Measurements from ENCODE around the gene FGGY. TPM values are rescaled to one million over a fixed set of nuclear protein-coding genes. Genes with fewer than 3 reads are reported as not detected.
"Not testable (repeated sequence)": the region's sequence is repeated elsewhere in the genome, so short reads cannot be mapped to it uniquely, and the experiment has no call there.

FGGY gene
- total RNA-seq, 4 donors from 2014 or later, result 24.9 to 35.9 (median 30.5) TPM

DNA sequence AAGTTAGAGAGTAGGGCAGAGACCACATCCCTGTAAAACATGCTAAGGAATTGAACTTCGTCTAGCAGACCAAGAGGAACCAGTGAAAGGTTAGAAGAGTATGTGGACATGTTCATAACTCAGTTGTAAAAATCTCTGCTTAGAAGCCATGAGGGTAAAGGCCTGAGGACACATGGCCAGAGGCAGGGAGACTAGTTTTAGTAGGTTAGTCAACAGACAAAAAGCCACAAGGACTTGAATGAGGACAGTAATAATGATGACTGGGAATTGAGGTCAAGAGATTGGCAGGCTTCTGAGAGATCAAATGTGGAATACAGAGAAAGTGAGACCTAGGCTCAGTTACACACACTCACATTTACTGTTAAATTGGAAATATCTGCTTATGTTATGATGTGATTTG lies 312.4 kb downstream of the FGGY start:
- Histone ChIP-seq H3K9me3 (no peaks in the 10 kb centered on the region), H3K36me3 (no peaks in the 10 kb centered on the region), H3K4me1 (peaks cover 22 to 27% of the 10 kb centered on the region in 2 donors), H3K4me3 (no peak overlapping the region), H3K27ac (peak overlapping the region; percentile 51 to 79 (median 76)), H3K27me3 (no peaks in the 10 kb centered on the region)
- in situ Hi-C loops (cut with MboI; ENCODE audit: low sequenced_read_pairs in 4 of 4) (loop anchor here in 1 of 4 donors (10.0 kb wide), 1 partner anchor 76 kb away; no protein-coding TSS in a partner anchor), intact Hi-C loops (cut with DNase I; ENCODE audit: low total_unique reads) (no loop called here)
- peak in 1 of 2 donors; percentile 45 for DNase-seq
- TF ChIP-seq, protein P1, sequence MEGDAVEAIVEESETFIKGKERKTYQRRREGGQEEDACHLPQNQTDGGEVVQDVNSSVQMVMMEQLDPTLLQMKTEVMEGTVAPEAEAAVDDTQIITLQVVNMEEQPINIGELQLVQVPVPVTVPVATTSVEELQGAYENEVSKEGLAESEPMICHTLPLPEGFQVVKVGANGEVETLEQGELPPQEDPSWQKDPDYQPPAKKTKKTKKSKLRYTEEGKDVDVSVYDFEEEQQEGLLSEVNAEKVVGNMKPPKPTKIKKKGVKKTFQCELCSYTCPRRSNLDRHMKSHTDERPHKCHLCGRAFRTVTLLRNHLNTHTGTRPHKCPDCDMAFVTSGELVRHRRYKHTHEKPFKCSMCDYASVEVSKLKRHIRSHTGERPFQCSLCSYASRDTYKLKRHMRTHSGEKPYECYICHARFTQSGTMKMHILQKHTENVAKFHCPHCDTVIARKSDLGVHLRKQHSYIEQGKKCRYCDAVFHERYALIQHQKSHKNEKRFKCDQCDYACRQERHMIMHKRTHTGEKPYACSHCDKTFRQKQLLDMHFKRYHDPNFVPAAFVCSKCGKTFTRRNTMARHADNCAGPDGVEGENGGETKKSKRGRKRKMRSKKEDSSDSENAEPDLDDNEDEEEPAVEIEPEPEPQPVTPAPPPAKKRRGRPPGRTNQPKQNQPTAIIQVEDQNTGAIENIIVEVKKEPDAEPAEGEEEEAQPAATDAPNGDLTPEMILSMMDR (IDR thresholded peaks at IDR 0.05 in 4 of 5, conservative IDR thresholded peaks at IDR 0.05 in 1 of 5), result no peak
- no peak for TF ChIP-seq POLR2A (IDR thresholded peaks at IDR 0.05)
- ATAC-seq, result peak; percentile 89 to 99

DNA sequence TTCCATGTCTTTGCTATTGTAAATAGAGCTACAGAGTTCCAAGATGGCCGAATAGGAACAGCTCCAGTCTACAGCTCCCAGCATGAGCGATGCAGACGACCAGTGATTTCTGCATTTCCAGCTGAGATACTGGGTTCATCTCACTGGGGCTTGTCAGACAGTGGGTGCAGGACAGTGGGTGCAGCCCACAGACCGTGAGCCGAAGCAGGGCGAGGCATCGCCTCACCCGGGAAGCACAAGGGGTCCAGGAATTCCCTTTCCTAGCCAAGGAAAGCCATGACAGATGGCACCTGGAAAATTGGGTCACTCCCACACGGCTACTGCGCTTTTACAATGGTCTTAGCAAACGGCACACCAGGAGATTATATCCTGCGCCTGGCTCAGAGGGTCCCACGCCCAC lies 313.6 kb downstream of the FGGY start:
- in situ Hi-C loops (cut with MboI; ENCODE audit: low sequenced_read_pairs in 4 of 4); H3K27me3 ChIP-seq; DNase-seq; intact Hi-C loops (cut with DNase I; ENCODE audit: low total_unique reads); H3K36me3 ChIP-seq; H3K4me3 ChIP-seq; H3K9me3 ChIP-seq; ATAC-seq; H3K27ac ChIP-seq: not testable (repeated sequence)
- peaks cover 21 to 22% of the 10 kb centered on the region in 2 donors for H3K4me1 ChIP-seq

DNA sequence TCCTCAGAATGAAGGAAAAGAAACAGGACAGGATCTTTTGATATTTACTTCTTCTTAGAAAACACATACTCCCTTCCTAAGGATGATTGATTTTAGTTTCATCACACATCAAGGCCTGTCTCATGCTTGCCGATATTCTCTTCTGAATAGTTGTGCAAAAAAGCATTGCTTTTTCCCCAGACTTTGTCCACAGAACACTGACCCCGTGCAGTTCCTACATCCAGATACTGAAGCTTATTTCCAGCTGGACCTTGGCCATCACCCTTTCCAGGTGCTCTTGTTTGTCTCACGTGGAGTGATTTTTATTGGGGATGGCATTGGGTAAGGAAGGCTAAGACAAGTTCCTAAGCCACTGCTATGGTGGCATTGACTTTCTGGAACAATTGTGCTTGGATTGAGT lies 320.5 kb downstream of the FGGY start:
- TF ChIP-seq, protein P1 (IDR thresholded peaks at IDR 0.05 in 4 of 5, conservative IDR thresholded peaks at IDR 0.05 in 1 of 5), result no peak
- TF ChIP-seq POLR2A (IDR thresholded peaks at IDR 0.05), result no peak
- H3K9me3 ChIP-seq, result no peaks in the 10 kb centered on the region
- in situ Hi-C loops (cut with MboI; ENCODE audit: low sequenced_read_pairs in 4 of 4) (no loop called here), intact Hi-C loops (cut with DNase I; ENCODE audit: low total_unique reads) (no loop called here)
- H3K4me1 ChIP-seq, result no peaks in the 10 kb centered on the region
- DNase-seq (no peak), ATAC-seq (no peak)
- no peak overlapping the region for H3K4me3 ChIP-seq
- H3K36me3 ChIP-seq, result no peaks in the 10 kb centered on the region
- no peak overlapping the region for H3K27ac ChIP-seq
- H3K27me3 ChIP-seq, result no peaks in the 10 kb centered on the region

DNA sequence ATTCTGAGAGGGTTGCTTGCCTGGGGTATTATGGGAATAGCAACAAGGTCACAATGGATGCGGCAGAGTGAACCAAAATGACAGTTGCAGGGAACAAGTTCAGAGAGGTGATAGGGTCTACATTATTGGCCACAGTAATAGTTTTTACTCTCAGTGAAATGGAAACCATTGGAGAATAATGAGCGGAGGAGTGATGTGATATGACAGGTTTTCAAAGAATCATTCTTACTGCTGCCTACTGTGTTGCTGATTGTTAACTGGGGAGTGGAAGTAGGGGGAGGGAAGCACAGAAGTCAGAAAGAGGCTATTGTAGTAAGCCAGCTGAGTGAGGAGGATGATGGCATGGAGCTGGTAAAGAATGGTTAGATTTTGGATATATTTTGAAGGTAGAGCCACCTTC lies 322.7 kb downstream of the FGGY start:
- intact Hi-C loops (cut with DNase I; ENCODE audit: low total_unique reads) (no loop called here), in situ Hi-C loops (cut with MboI; ENCODE audit: low sequenced_read_pairs in 4 of 4) (no loop called here)
- no peaks in the 10 kb centered on the region for H3K27me3 ChIP-seq
- DNase-seq, result no peak
- H3K4me1 ChIP-seq, result no peaks in the 10 kb centered on the region
- no peak for TF ChIP-seq POLR2A (IDR thresholded peaks at IDR 0.05)
- TF ChIP-seq, protein P1 (IDR thresholded peaks at IDR 0.05 in 4 of 5, conservative IDR thresholded peaks at IDR 0.05 in 1 of 5), result no peak
- ATAC-seq, result no peak
- no peaks in the 10 kb centered on the region for H3K9me3 ChIP-seq
- no peaks in the 10 kb centered on the region for H3K36me3 ChIP-seq
- no peak overlapping the region for H3K27ac ChIP-seq
- H3K4me3 ChIP-seq, result no peak overlapping the region

DNA sequence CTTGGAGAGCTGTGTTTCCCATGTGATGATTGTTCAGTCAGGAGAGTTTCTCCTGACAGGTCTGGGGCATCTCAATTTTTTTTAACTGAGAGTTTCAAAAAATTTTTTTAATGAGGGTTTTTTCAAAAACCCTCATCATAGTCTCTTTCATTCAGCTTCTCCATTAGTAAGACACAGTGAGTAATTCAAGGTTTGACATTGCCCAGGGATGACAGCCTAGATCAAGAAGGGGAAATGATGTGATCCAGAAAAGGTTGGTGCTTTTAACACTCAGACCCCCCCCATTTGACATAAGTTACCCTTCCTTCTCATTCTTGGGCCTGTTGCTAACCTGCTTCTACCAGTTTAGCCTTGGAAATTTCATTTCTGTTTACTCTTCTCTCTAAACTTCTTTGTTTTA lies 328.5 kb downstream of the FGGY start:
- no peak for TF ChIP-seq POLR2A (IDR thresholded peaks at IDR 0.05)
- TF ChIP-seq, protein P1 (IDR thresholded peaks at IDR 0.05 in 4 of 5, conservative IDR thresholded peaks at IDR 0.05 in 1 of 5), result no peak
- no peak overlapping the region for H3K27ac ChIP-seq
- no peaks in the 10 kb centered on the region for H3K9me3 ChIP-seq
- DNase-seq (no peak), ATAC-seq (no peak)
- intact Hi-C loops (cut with DNase I; ENCODE audit: low total_unique reads) (no loop called here), in situ Hi-C loops (cut with MboI; ENCODE audit: low sequenced_read_pairs in 4 of 4) (no loop called here)
- H3K4me1 ChIP-seq, result no peaks in the 10 kb centered on the region
- H3K4me3 ChIP-seq, result no peak overlapping the region
- no peaks in the 10 kb centered on the region for H3K27me3 ChIP-seq
- H3K36me3 ChIP-seq, result no peaks in the 10 kb centered on the region
